Transverse colon (tissue), 4 donors: ENCODE data around the gene ENDOD1. TPM values are rescaled to one million over a fixed set of nuclear protein-coding genes. Genes with fewer than 3 reads are reported as not detected.

Source experiments
- DNase-seq: peaks from one replicate; pipeline ENCODE4 v3.0.0-alpha.2; 2019
- H3K27ac ChIP-seq, 4 donors: fragments of 200-600 bp; sonication (generic); 2 replicates each; pipeline ENCODE4 v1.5.1; 2016 to 2018; ENCODE audit warnings: inconsistent platforms in 4 of 4
- H3K27me3 ChIP-seq: fragments of 200-600 bp; sonication (generic); 2 replicates; pipeline ENCODE4 v1.5.1; 2017; ENCODE audit warnings: inconsistent platforms
- H3K36me3 ChIP-seq, 4 donors: fragments of 200-600 bp; sonication (generic); 2 replicates each; pipeline ENCODE4 v1.5.1; 2017 to 2019; ENCODE audit warnings: inconsistent platforms in 4 of 4
- H3K4me1 ChIP-seq, 4 donors: fragments of 200-600 bp; sonication (generic); 2 replicates each; pipeline ENCODE4 v1.5.1; 2017 to 2020; ENCODE audit warnings: inconsistent platforms in 4 of 4
- H3K4me3 ChIP-seq, 4 donors: fragments of 200-600 bp; sonication (generic); 1 replicate in 1 of 4; 2 replicates in 3 of 4; pipeline versions ENCODE4 v1.5.1 to v1.6.1; 2017 to 2019; ENCODE audit warnings: inconsistent platforms in 4 of 4
- H3K9me3 ChIP-seq, 2 donors: fragments of 200-600 bp; sonication (generic); 2 replicates each; pipeline ENCODE4 v1.5.1; 2017 to 2019; ENCODE audit warnings: inconsistent platforms in 2 of 2
- CTCF ChIP-seq, 5 experiments: fragments of 200-600 bp in 3 of 5; fragments of 450-650 bp in 2 of 5; sonication (generic) in 3 of 5; IDR thresholded peaks; 1 replicate in 2 of 5; 2 replicates in 3 of 5; pipeline ENCODE4 v1.5.1; 2016 to 2017; ENCODE audit warnings: antibody characterized with exemption in 5 of 5, inconsistent platforms in 3 of 5, mild to moderate bottlenecking in 2 of 5, moderate library complexity in 1 of 5
- EP300 ChIP-seq: sonication (generic); formaldehyde crosslinking; IDR thresholded peaks from one replicate; pipeline ENCODE4 v1.6.1; 2017; ENCODE audit warnings: antibody characterized with exemption, low read depth
- POLR2A ChIP-seq: fragments of 450-650 bp; IDR thresholded peaks from one replicate; pipeline ENCODE4 v1.6.1; 2016; ENCODE audit warnings: antibody characterized with exemption, mild to moderate bottlenecking, moderate library complexity
- POLR2AphosphoS5 ChIP-seq, 3 donors: sonication (generic); formaldehyde crosslinking; IDR thresholded peaks; one replicate each; pipeline ENCODE4 v1.6.1; 2016; ENCODE audit warnings: antibody characterized with exemption in 3 of 3
- WGBS, 2 donors: methylation state at CpG; one replicate each; pipeline ENCODE4 v1.1.5; 2018; ENCODE audit warnings: low coverage in 1 of 2; 5-methylcytosine and 5-hydroxymethylcytosine counted together
- in situ Hi-C, 4 donors: fragments of 200-750 bp; cut with MboI; loops; one replicate each; pipeline versions ENCODE4 v1.15.0 to v1.15.1; 2017; ENCODE audit warnings: low sequenced_read_pairs in 3 of 4, low pct_ligation_motif_present in 1 of 4, low pct_unique_long_range_greater_than_20kb in 1 of 4
- intact Hi-C: fragments of 100-400 bp; cut with DNase I; formaldehyde crosslinking; loops from one replicate; pipeline ENCODE4 v1.15.1; 2023; ENCODE audit warnings: low total_unique reads
- total RNA-seq, 4 donors: library from RNA; depleted of rRNA; stranded (reverse); fragments of >200 nt; gene quantifications; one replicate each; pipeline ENCODE4 v1.1.0, GENCODE V29; 2016

The ENDOD1 gene
- total RNA-seq, 4 donors from 2014 or later = 36.4 to 86.2 (median 73.2) TPM

GRCh38 chr11:95057959-95058358 lies 31.7 kb upstream of the ENDOD1 start:
- WGBS, 2 donors = 93 to 100% methylated on average over 3 to 8 of the region's 8 CpGs

GRCh38 chr11:95058621-95059020 lies 31.0 kb upstream of the ENDOD1 start:
- Histone ChIP-seq H3K4me3 (no peak overlapping the region), H3K9me3 (no peaks in the 10 kb centered on the region), H3K36me3 (no peaks in the 10 kb centered on the region), H3K27me3 (peaks cover 3% of the 10 kb centered on the region), H3K27ac (no peak overlapping the region), H3K4me1 (no peaks in the 10 kb centered on the region)
- no peak for DNase-seq
- TF ChIP-seq POLR2AphosphoS5 (IDR thresholded peaks at IDR 0.05) (no peak), CTCF (IDR thresholded peaks at IDR 0.05) (no peak), EP300 (no peak), POLR2A (no peak)
- in situ Hi-C loops (no loop called here), intact Hi-C loops (no loop called here)
- WGBS, 2 donors = 80 to 93% methylated on average over 1 of the region's 1 CpG

More at GRCh38 chr11:95057959-95058358, 31.7 kb upstream of the ENDOD1 start:
- TF ChIP-seq POLR2A (no peak), POLR2AphosphoS5 (IDR thresholded peaks at IDR 0.05) (no peak), CTCF (IDR thresholded peaks at IDR 0.05) (no peak), EP300 (no peak)
- no peak for DNase-seq
- H3K4me1 ChIP-seq = no peaks in the 10 kb centered on the region
- no peaks in the 10 kb centered on the region for H3K9me3 ChIP-seq
- H3K36me3 ChIP-seq = no peaks in the 10 kb centered on the region
- no peak overlapping the region for H3K4me3 ChIP-seq
- in situ Hi-C loops = no loop called here
- H3K27ac ChIP-seq = no peak overlapping the region
- intact Hi-C loops = no loop called here
- H3K27me3 ChIP-seq = peaks cover 5% of the 10 kb centered on the region

GRCh38 chr11:95059046-95059445 lies 30.6 kb upstream of the ENDOD1 start:
- no peaks in the 10 kb centered on the region for H3K4me1 ChIP-seq
- 84% methylated on average over 5 to 6 of the region's 6 CpGs for WGBS, 2 donors
- intact Hi-C loops = no loop called here
- no peak for TF ChIP-seq POLR2AphosphoS5 (IDR thresholded peaks at IDR 0.05)
- no peak for TF ChIP-seq EP300
- TF ChIP-seq CTCF (IDR thresholded peaks at IDR 0.05) = no peak
- TF ChIP-seq POLR2A = no peak
- H3K36me3 ChIP-seq = no peaks in the 10 kb centered on the region
- no peak overlapping the region for H3K27ac ChIP-seq
- no peaks in the 10 kb centered on the region for H3K9me3 ChIP-seq
- H3K4me3 ChIP-seq = no peak overlapping the region
- H3K27me3 ChIP-seq = no peaks in the 10 kb centered on the region
- DNase-seq = no peak
- in situ Hi-C loops = no loop called here

- H3K4me3 ChIP-seq = no peak overlapping the region
- WGBS, 2 donors = 90 to 97% methylated on average over 1 of the region's 1 CpG
- in situ Hi-C loops = loop anchor here in 2 of 4 donors (10.0 kb wide), 3 partner anchors 79 to 639 kb away; partner anchors contain the start of genes CWC15 (in 2 of the 2) and KDM4D (in 2 of the 2)
- TF ChIP-seq POLR2AphosphoS5 (IDR thresholded peaks at IDR 0.05) (no peak), CTCF (IDR thresholded peaks at IDR 0.05) (no peak), POLR2A (no peak), EP300 (no peak)
- intact Hi-C loops = no loop called here
- no peaks in the 10 kb centered on the region for H3K36me3 ChIP-seq
- H3K27me3 ChIP-seq = no peaks in the 10 kb centered on the region
- H3K9me3 ChIP-seq = no peaks in the 10 kb centered on the region
- H3K27ac ChIP-seq = no peak overlapping the region
- peaks cover 3 to 17% (median 15%) of the 10 kb centered on the region in 4 donors for H3K4me1 ChIP-seq
- DNase-seq = no peak
Measured at GRCh38 chr11:95065336-95065735, 24.3 kb upstream of the ENDOD1 start.
